GM23338 (cell line): ENCODE measurements around the gene CNDP1. TPM values are rescaled to one million over a fixed set of nuclear protein-coding genes. Genes with fewer than 3 reads are reported as not detected.

Source experiments
- ATAC-seq: fragments of 200-7000 bp; cut with Tn5 transposase; 3 replicates; pipeline ENCODE4 v1.9.1; 2020
- DNase-seq: peaks from one replicate; pipeline ENCODE4 v3.0.0-alpha.2; 2015; ENCODE audit warnings: low spot score
- H2AFZ ChIP-seq: fragments of 200-600 bp; sonication (generic); 2 replicates; pipeline ENCODE4 v1.8.0; 2016; ENCODE audit warnings: antibody characterized with exemption, mild to moderate bottlenecking, moderate library complexity
- H3F3A ChIP-seq: fragments of 200-600 bp; sonication (generic); replicated peaks from 2 replicates; pipeline ENCODE4 v1.8.0; 2017; ENCODE audit warnings: antibody characterized with exemption, mixed run types, low read depth
- H3K27ac ChIP-seq: fragments of 200-600 bp; sonication (generic); 2 replicates; pipeline ENCODE4 v1.6.1; 2016; ENCODE audit warnings: low read depth
- H3K27me3 ChIP-seq: fragments of 200-600 bp; sonication (generic); 2 replicates; pipeline ENCODE4 v1.8.0; 2016; ENCODE audit warnings: mild to moderate bottlenecking, mixed run types, moderate library complexity; ENCODE audit not compliant: insufficient read depth
- H3K36me3 ChIP-seq: fragments of 200-600 bp; sonication (generic); 2 replicates; pipeline ENCODE4 v1.8.0; 2016; ENCODE audit warnings: mild to moderate bottlenecking; ENCODE audit not compliant: insufficient read depth
- H3K4me1 ChIP-seq: fragments of 200-600 bp; sonication (generic); 2 replicates; pipeline ENCODE4 v1.8.0; 2016; ENCODE audit warnings: mild to moderate bottlenecking, moderate library complexity; ENCODE audit not compliant: insufficient read depth
- H3K4me2 ChIP-seq: fragments of 200-600 bp; sonication (generic); 2 replicates; pipeline ENCODE4 v1.7.1; 2017; ENCODE audit warnings: mixed run types
- H3K4me3 ChIP-seq: fragments of 200-600 bp; sonication (generic); 2 replicates; pipeline ENCODE4 v1.6.1; 2016; ENCODE audit warnings: mixed run types
- H3K79me2 ChIP-seq: fragments of 200-600 bp; sonication (generic); replicated peaks from 2 replicates; pipeline ENCODE4 v1.8.0; 2017; ENCODE audit warnings: mild to moderate bottlenecking; ENCODE audit not compliant: insufficient read depth
- H3K9me2 ChIP-seq: fragments of 200-600 bp; sonication (generic); 2 replicates; pipeline ENCODE4 v1.8.0; 2017; ENCODE audit not compliant: insufficient read depth
- H4K20me1 ChIP-seq: fragments of 200-600 bp; sonication (generic); replicated peaks from 2 replicates; pipeline ENCODE4 v1.8.0; 2017; ENCODE audit warnings: mild to moderate bottlenecking; ENCODE audit not compliant: insufficient read depth
- H3K27ac Mint-ChIP-seq: 2 replicates; pipeline ENCODE4 v1.8.0; 2020; ENCODE audit warnings: inconsistent platforms, mild to moderate bottlenecking, moderate library complexity, mixed read lengths
- H3K27me3 Mint-ChIP-seq: 3 replicates; pipeline ENCODE4 v1.8.0; 2022; ENCODE audit warnings: low read depth, mild to moderate bottlenecking, moderate library complexity, mixed read lengths, inconsistent platforms; ENCODE audit not compliant: insufficient read depth, poor library complexity
- H3K36me3 Mint-ChIP-seq: 3 replicates; pipeline ENCODE4 v1.8.0; 2021; ENCODE audit warnings: low read depth, mild to moderate bottlenecking, inconsistent platforms, moderate library complexity, mixed read lengths
- H3K4me1 Mint-ChIP-seq: 3 replicates; pipeline ENCODE4 v1.8.0; 2020; ENCODE audit warnings: mild to moderate bottlenecking, inconsistent platforms, mixed read lengths
- H3K4me3 Mint-ChIP-seq: 3 replicates; pipeline ENCODE4 v1.8.0; 2021; ENCODE audit warnings: moderate library complexity, mild to moderate bottlenecking, inconsistent platforms, mixed read lengths
- H3K9me3 Mint-ChIP-seq: 3 replicates; pipeline ENCODE4 v1.8.0; 2020; ENCODE audit warnings: moderate library complexity, mild to moderate bottlenecking, inconsistent platforms, mixed read lengths
- CREB1 ChIP-seq: fragments of 250-450 bp; sonication (Bioruptor Pico); IDR thresholded peaks from 2 replicates; pipeline ENCODE4 v1.5.0; 2020; ENCODE audit warnings: low read depth, mild to moderate bottlenecking, moderate library complexity
- CTCF ChIP-seq, 2 experiments: fragments of 200-600 bp in 1 of 2; sonication (generic) in 1 of 2; conservative IDR thresholded peaks; 2 replicates each; pipeline versions ENCODE4 v1.5.1 to v1.6.1; 2016 to 2017; ENCODE audit warnings: antibody characterized with exemption in 2 of 2, low read depth in 2 of 2, mild to moderate bottlenecking in 2 of 2, moderate library complexity in 1 of 2
- ETS1 ChIP-seq: IDR thresholded peaks from 2 replicates; pipeline ENCODE4 v1.6.1; 2016; ENCODE audit warnings: antibody characterized with exemption
- EZH2 ChIP-seq: fragments of 200-600 bp; sonication (generic); IDR thresholded peaks from one replicate; pipeline ENCODE4 v1.8.0; 2017; ENCODE audit warnings: antibody characterized with exemption, mild to moderate bottlenecking, low read depth; ENCODE audit not compliant: unreplicated experiment
- EZH2phosphoT487 ChIP-seq: fragments of 200-600 bp; sonication (generic); IDR thresholded peaks from one replicate; pipeline ENCODE4 v1.8.1; 2018; ENCODE audit warnings: antibody characterized with exemption; ENCODE audit not compliant: unreplicated experiment
- JUNB ChIP-seq: IDR thresholded peaks from one replicate; pipeline ENCODE4 v1.6.1; 2016; ENCODE audit warnings: antibody characterized with exemption; ENCODE audit not compliant: unreplicated experiment
- POLR2AphosphoS5 ChIP-seq: IDR thresholded peaks from 2 replicates; pipeline ENCODE4 v1.6.1; 2016; ENCODE audit warnings: antibody characterized with exemption, low read depth
- REST ChIP-seq: IDR thresholded peaks from one replicate; pipeline ENCODE4 v1.6.1; 2018; ENCODE audit warnings: antibody characterized with exemption; ENCODE audit not compliant: unreplicated experiment
- STAT1 ChIP-seq: IDR thresholded peaks from one replicate; pipeline ENCODE4 v1.6.1; 2016; ENCODE audit warnings: antibody characterized with exemption; ENCODE audit not compliant: unreplicated experiment
- ZNF114 ChIP-seq: fragments of 250-450 bp; sonication (Bioruptor Pico); IDR thresholded peaks from 2 replicates; pipeline ENCODE4 v1.5.0; 2020; ENCODE audit warnings: mild to moderate bottlenecking, moderate library complexity
- ZNF331 ChIP-seq: fragments of 250-450 bp; sonication (Bioruptor Pico); IDR thresholded peaks from 2 replicates; pipeline ENCODE4 v1.5.0; 2020; ENCODE audit warnings: low read depth, mild to moderate bottlenecking, moderate library complexity
- ZNF462 ChIP-seq: fragments of 250-450 bp; sonication (Bioruptor Pico); IDR thresholded peaks from 2 replicates; pipeline ENCODE4 v1.5.0; 2020; ENCODE audit warnings: mild to moderate bottlenecking, moderate library complexity
- polyA plus RNA-seq: library from polyadenylated mRNA; unstranded; fragments of >200 nt; fragmentation: Nextera tagmentation; extraction: Ambion mirVana; gene quantifications from 2 replicates; pipeline ENCODE4 v1.2.1, GENCODE V29; 2016
- total RNA-seq: library from RNA; depleted of rRNA; stranded (reverse); fragments of >200 nt; shearing (Covaris generic); gene quantifications from 2 replicates; pipeline ENCODE4 v1.2.3, GENCODE V29; 2014

The CNDP1 gene
- total and polyA plus RNA-seq, 2 experiments from 2014 or later = 0.03 to 0.11 TPM

- no peaks in the 10 kb centered on the region for H3K27me3 ChIP-seq
- Mint-ChIP-seq H3K4me3 (no peak overlapping the region), H3K27me3 (peaks cover 6% of the 10 kb centered on the region), H3K36me3 (peaks cover 35% of the 10 kb centered on the region), H3K4me1 (peaks cover 3% of the 10 kb centered on the region; the same call in 2 of the 3 replicates), H3K9me3 (peaks cover 32% of the 10 kb centered on the region), H3K27ac (no peak overlapping the region)
- peaks cover 7% of the 10 kb centered on the region; the same call in 1 of the 2 replicates for H3K9me2 ChIP-seq
- H3K4me1 ChIP-seq = no peaks in the 10 kb centered on the region
- H3K4me2 ChIP-seq = no peak overlapping the region
- no peaks in the 10 kb centered on the region for H3K36me3 ChIP-seq
- H3K79me2 ChIP-seq = no peaks in the 10 kb centered on the region
- no peak for DNase-seq
- no peak overlapping the region for H3K27ac ChIP-seq
- H2AFZ ChIP-seq = no peak overlapping the region
- ATAC-seq = no peak
- H3F3A ChIP-seq = no peaks in the 10 kb centered on the region
- TF ChIP-seq EZH2phosphoT487 (no peak), ZNF331 (CRISPR knock-in tag) (no peak), ZNF462 (no peak), CTCF (conservative IDR thresholded peaks at IDR 0.05; ENCODE audit: low read depth in 2 of 2) (no peak), JUNB (no peak), ETS1 (no peak), ZNF114 (CRISPR knock-in tag) (no peak), CREB1 (CRISPR knock-in tag) (no peak), EZH2 (no peak), REST (no peak), STAT1 (no peak), POLR2AphosphoS5 (no peak)
- no peak overlapping the region for H3K4me3 ChIP-seq
- H4K20me1 ChIP-seq = no peaks in the 10 kb centered on the region
Measured at GRCh38 chr18:74526488-74526887, 7.8 kb upstream of the CNDP1 start.
